Measurements from ENCODE around the gene UGT1A9. TPM values are rescaled to one million over a fixed set of nuclear protein-coding genes. Genes with fewer than 3 reads are reported as not detected.
"Not testable (repeated sequence)": the region's sequence is repeated elsewhere in the genome, so short reads cannot be mapped to it uniquely, and the experiment has no call there.

The UGT1A9 gene
- total RNA-seq, 1 experiment from 2014 or later: not detected

- in situ Hi-C loops (cut with HindIII; ENCODE audit: low pct_unique_long_range_greater_than_20kb, low sequenced_read_pairs): no loop called here
- no peak for DNase-seq (ENCODE audit: low read depth, low spot score)
Observed at GRCh38 chr2:233700028-233700635, 28.4 kb downstream of the UGT1A9 start.

GRCh38 chr2:233700842-233701241, 29.1 kb downstream of the UGT1A9 start:
- DNase-seq (ENCODE audit: low read depth, low spot score); in situ Hi-C loops (cut with HindIII; ENCODE audit: low pct_unique_long_range_greater_than_20kb, low sequenced_read_pairs): not testable (repeated sequence)

- DNase-seq (ENCODE audit: low read depth, low spot score): no peak
- in situ Hi-C loops (cut with HindIII; ENCODE audit: low pct_unique_long_range_greater_than_20kb, low sequenced_read_pairs): no loop called here
Observed at GRCh38 chr2:233702238-233702637, 30.5 kb downstream of the UGT1A9 start.

- DNase-seq (ENCODE audit: low read depth, low spot score): no peak
- in situ Hi-C loops (cut with HindIII; ENCODE audit: low pct_unique_long_range_greater_than_20kb, low sequenced_read_pairs): no loop called here
Observed at GRCh38 chr2:233705911-233706506, 34.3 kb downstream of the UGT1A9 start.

GRCh38 chr2:233706720-233707119, 35.0 kb downstream of the UGT1A9 start:
- DNase-seq (ENCODE audit: low read depth, low spot score): no peak
- in situ Hi-C loops (cut with HindIII; ENCODE audit: low pct_unique_long_range_greater_than_20kb, low sequenced_read_pairs): no loop called here

- in situ Hi-C loops (cut with HindIII; ENCODE audit: low pct_unique_long_range_greater_than_20kb, low sequenced_read_pairs): no loop called here
- DNase-seq (ENCODE audit: low read depth, low spot score): no peak
Observed at GRCh38 chr2:233707940-233708644, 36.4 kb downstream of the UGT1A9 start.

- in situ Hi-C loops (cut with HindIII; ENCODE audit: low pct_unique_long_range_greater_than_20kb, low sequenced_read_pairs): no loop called here
- peak; percentile 8 for DNase-seq (ENCODE audit: low read depth, low spot score)
Observed at GRCh38 chr2:233708942-233709341, 37.2 kb downstream of the UGT1A9 start.

GRCh38 chr2:233711312-233712008, 39.8 kb downstream of the UGT1A9 start:
- peak; percentile 77 for DNase-seq (ENCODE audit: low read depth, low spot score)
- in situ Hi-C loops (cut with HindIII; ENCODE audit: low pct_unique_long_range_greater_than_20kb, low sequenced_read_pairs): no loop called here

- DNase-seq (ENCODE audit: low read depth, low spot score): no peak
- in situ Hi-C loops (cut with HindIII; ENCODE audit: low pct_unique_long_range_greater_than_20kb, low sequenced_read_pairs): no loop called here
Observed at GRCh38 chr2:233712611-233713261, 41.0 kb downstream of the UGT1A9 start, which contains the start of gene UGT1A5. Gene UGT1A5 (plus strand): TSS chr2:233712907. CDS start chr2:233712992, 85 bp downstream.

GRCh38 chr2:233713262-233713615, 41.5 kb downstream of the UGT1A9 start:
- in situ Hi-C loops (cut with HindIII; ENCODE audit: low pct_unique_long_range_greater_than_20kb, low sequenced_read_pairs): no loop called here
- DNase-seq (ENCODE audit: low read depth, low spot score): no peak

- in situ Hi-C loops (cut with HindIII; ENCODE audit: low pct_unique_long_range_greater_than_20kb, low sequenced_read_pairs): no loop called here
- DNase-seq (ENCODE audit: low read depth, low spot score): no peak
Observed at GRCh38 chr2:233714121-233714520, 42.4 kb downstream of the UGT1A9 start.

GRCh38 chr2:233718552-233718951, 46.9 kb downstream of the UGT1A9 start, which contains the start of gene UGT1A4:
Gene UGT1A4 (plus strand): TSS chr2:233718736. CDS start chr2:233718821, 85 bp downstream.
- in situ Hi-C loops (cut with HindIII; ENCODE audit: low pct_unique_long_range_greater_than_20kb, low sequenced_read_pairs): no loop called here
- no peak for DNase-seq (ENCODE audit: low read depth, low spot score)

- in situ Hi-C loops (cut with HindIII; ENCODE audit: low pct_unique_long_range_greater_than_20kb, low sequenced_read_pairs): no loop called here
Observed at GRCh38 chr2:233728723-233729301, 57.1 kb downstream of the UGT1A9 start, which contains the start of gene UGT1A3. Gene UGT1A3 (plus strand): TSS chr2:233729042. CDS start chr2:233729127, 85 bp downstream.

GRCh38 chr2:233736868-233737653, 65.4 kb downstream of the UGT1A9 start:
- in situ Hi-C loops (cut with HindIII; ENCODE audit: low pct_unique_long_range_greater_than_20kb, low sequenced_read_pairs); DNase-seq (ENCODE audit: low read depth, low spot score): not testable (repeated sequence)

More at GRCh38 chr2:233728723-233729301, 57.1 kb downstream of the UGT1A9 start, which contains the start of gene UGT1A3:
- no peak for DNase-seq (ENCODE audit: low read depth, low spot score)

GRCh38 chr2:233740870-233741269, 69.2 kb downstream of the UGT1A9 start:
- no peak for DNase-seq (ENCODE audit: low read depth, low spot score)
- in situ Hi-C loops (cut with HindIII; ENCODE audit: low pct_unique_long_range_greater_than_20kb, low sequenced_read_pairs): no loop called here

GRCh38 chr2:233743464-233744259, 72.0 kb downstream of the UGT1A9 start:
- no peak for DNase-seq (ENCODE audit: low read depth, low spot score)
- in situ Hi-C loops (cut with HindIII; ENCODE audit: low pct_unique_long_range_greater_than_20kb, low sequenced_read_pairs): no loop called here
